ENCODE measurements around the gene FAM76A.

GRCh38 chr1:27784700-27785099 is 58.9 kb downstream of the FAM76A start:
- TF ChIP-seq CTCF (IDR thresholded peaks at IDR 0.05; ENCODE audit: insufficient read depth, low read depth, low read length) (no peak), EZH2 (IDR thresholded peaks at IDR 0.05; ENCODE audit: insufficient read depth, low read length) (no peak)
